ENCODE results near the gene KREMEN1.
"Not testable (repeated sequence)": the region's sequence is repeated elsewhere in the genome, so short reads cannot be mapped to it uniquely, and the experiment has no call there.

KREMEN1 gene

DNA sequence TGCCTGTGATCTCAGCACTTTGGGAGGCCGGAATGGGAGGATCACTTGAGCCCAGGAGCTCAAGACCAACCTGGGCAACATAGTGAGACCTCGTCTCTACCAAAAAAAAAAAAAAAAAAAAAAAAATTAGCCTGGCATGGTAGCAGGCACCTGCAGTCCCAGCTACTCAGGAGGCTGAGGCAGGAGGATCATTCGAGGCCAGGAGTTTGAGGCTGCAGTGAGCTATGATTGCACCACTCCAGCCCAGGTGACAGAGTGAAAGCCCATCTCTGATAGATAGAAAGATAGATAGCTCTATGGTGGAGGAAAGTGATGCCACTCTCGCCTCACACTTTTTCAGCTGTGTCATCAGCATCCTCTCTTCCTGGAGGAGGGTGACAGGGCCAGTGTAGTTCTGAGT, 33.2 kb upstream of the KREMEN1 start:
- CTCF ChIA-PET = interaction anchor here (0.8 to 3.7 kb wide), 6 partner anchors 10 to 438 kb away, joined by 3 to 45 read pairs (median 10); no protein-coding TSS in a partner anchor

GRCh38 chr22:29040385-29041275, 32.2 kb upstream of the KREMEN1 start:
- no peak overlapping the region for H3K27ac Mint-ChIP-seq
- H3K9me3 Mint-ChIP-seq = no peaks in the 10 kb centered on the region
- no peaks in the 10 kb centered on the region for H3K4me1 Mint-ChIP-seq
- no peak overlapping the region for H3K4me3 Mint-ChIP-seq
- CTCF ChIA-PET = interaction anchor here (0.6 to 3.7 kb wide), 29 partner anchors 8 to 466 kb away, joined by 3 to 45 read pairs (median 4); no protein-coding TSS in a partner anchor
- peaks cover 31% of the 10 kb centered on the region for H3K27me3 Mint-ChIP-seq
- no peaks in the 10 kb centered on the region for H3K36me3 Mint-ChIP-seq
- DNase-seq = peak; percentile 77

More for the DNA sequence above, 33.2 kb upstream of the KREMEN1 start:
- not testable (repeated sequence) for H3K36me3 Mint-ChIP-seq, H3K9me3 Mint-ChIP-seq, H3K4me1 Mint-ChIP-seq, H3K27ac Mint-ChIP-seq, H3K4me3 Mint-ChIP-seq, DNase-seq
- peaks cover 31% of the 10 kb centered on the region for H3K27me3 Mint-ChIP-seq

DNA sequence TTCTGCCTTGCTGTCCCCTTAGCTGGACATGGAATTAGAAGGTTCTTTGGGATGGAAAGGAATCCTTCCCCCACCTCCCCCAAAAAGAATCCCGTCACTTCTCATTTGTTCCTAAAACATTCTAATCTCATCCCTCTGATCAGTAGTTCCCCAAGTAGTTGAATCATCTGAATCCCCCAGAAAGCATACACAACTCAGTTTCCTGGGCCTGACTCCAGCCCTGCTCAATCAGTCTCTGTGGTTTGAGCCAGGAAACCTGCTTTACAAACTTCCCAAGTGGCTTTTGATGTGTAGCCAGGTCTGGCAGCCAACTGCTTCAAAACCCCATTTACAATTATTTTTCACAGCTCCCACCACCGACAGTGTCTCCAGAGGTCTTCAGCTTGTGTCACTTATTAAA, 31.4 kb upstream of the KREMEN1 start:
- no peak for DNase-seq
- no peaks in the 10 kb centered on the region for H3K4me1 Mint-ChIP-seq

DNA sequence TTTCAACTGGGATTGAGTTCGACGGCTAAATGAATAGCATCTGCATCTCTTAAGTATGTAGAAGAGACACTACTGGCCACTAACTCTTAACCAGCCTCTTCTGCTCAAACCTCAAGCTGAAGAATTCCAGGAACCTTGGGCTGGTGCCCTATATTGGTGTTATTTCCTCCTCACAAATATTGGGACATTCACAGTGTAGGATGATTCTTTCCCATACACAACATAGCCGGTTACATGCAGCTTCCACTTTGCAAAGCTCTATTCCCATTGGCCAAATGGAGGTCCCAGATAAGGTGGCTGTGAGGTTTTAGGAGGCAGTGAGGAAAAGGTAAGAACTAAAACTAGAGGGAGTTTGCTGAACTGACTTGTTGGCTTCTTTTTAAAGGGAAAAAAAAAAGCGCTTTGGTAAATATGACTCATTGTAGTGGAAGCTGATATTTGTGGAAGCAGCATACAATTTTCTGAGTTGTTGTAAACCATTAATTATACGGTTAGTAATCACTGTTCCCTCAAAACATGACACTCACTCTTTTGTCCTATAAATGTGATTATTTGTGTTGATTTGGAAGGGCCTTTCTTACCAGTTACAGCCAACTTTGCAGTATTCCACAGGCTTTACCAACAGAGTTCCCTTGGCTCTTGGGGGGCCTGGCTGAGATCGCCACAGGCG, 28.8 kb upstream of the KREMEN1 start:
- no peak for DNase-seq
- CTCF ChIA-PET = interaction anchor here (1.0 to 1.2 kb wide), 2 partner anchors 188 to 443 kb away, joined by 3 to 4 read pairs; no protein-coding TSS in a partner anchor

More for the DNA sequence above, 31.4 kb upstream of the KREMEN1 start:
- Mint-ChIP-seq H3K36me3 (no peaks in the 10 kb centered on the region), H3K9me3 (no peaks in the 10 kb centered on the region), H3K4me3 (no peak overlapping the region), H3K27me3 (peaks cover 31% of the 10 kb centered on the region), H3K27ac (no peak overlapping the region)
- CTCF ChIA-PET = interaction anchor here (1.0 to 3.7 kb wide), 13 partner anchors 12 to 454 kb away, joined by 3 to 45 read pairs (median 5); no protein-coding TSS in a partner anchor

DNA sequence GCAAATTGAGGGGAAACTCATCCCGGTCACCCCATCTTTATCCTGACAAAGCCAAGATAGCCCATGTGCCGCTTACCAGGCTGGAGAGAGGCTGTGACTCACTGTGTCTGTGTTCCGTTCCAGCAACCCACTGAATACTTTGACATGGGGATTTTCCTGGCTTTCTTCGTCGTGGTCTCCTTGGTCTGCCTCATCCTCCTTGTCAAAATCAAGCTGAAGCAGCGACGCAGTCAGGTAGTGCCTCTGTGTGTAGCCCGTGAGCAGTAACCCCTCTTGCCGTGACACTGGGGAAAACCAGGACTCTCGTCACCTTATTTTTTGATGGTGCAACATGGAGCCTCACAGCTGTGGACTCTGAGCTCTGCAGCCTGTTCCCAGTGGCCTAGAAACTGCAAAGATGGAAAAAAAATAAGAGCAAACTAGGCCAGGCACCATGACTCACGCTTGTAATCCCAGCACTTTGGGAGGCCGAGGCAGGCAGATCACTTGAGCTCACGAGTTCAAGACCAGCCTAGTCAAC, 28.1 kb upstream of the KREMEN1 start:
- no peaks in the 10 kb centered on the region for H3K9me3 Mint-ChIP-seq
- DNase-seq = no peak
- H3K4me3 Mint-ChIP-seq = no peak overlapping the region
- H3K27ac Mint-ChIP-seq = no peak overlapping the region
- no peaks in the 10 kb centered on the region for H3K36me3 Mint-ChIP-seq
- CTCF ChIA-PET = interaction anchor here (1.0 kb wide), 1 partner anchor 444 kb away, joined by 3 read pairs; no protein-coding TSS in a partner anchor
- no peaks in the 10 kb centered on the region for H3K4me1 Mint-ChIP-seq
- peaks cover 18% of the 10 kb centered on the region for H3K27me3 Mint-ChIP-seq

More for the DNA sequence above, 28.8 kb upstream of the KREMEN1 start:
- Mint-ChIP-seq H3K27me3 (peaks cover 22% of the 10 kb centered on the region), H3K36me3 (no peaks in the 10 kb centered on the region), H3K4me1 (no peaks in the 10 kb centered on the region), H3K4me3 (no peak overlapping the region), H3K27ac (no peak overlapping the region), H3K9me3 (no peaks in the 10 kb centered on the region)

- Mint-ChIP-seq H3K4me1 (no peaks in the 10 kb centered on the region), H3K27ac (no peak overlapping the region), H3K36me3 (no peaks in the 10 kb centered on the region), H3K9me3 (no peaks in the 10 kb centered on the region), H3K4me3 (no peak overlapping the region), H3K27me3 (peaks cover 5% of the 10 kb centered on the region)
- DNase-seq = no peak
- CTCF ChIA-PET = no interaction called here
Measured at GRCh38 chr22:29048822-29049654, 23.8 kb upstream of the KREMEN1 start.

DNA sequence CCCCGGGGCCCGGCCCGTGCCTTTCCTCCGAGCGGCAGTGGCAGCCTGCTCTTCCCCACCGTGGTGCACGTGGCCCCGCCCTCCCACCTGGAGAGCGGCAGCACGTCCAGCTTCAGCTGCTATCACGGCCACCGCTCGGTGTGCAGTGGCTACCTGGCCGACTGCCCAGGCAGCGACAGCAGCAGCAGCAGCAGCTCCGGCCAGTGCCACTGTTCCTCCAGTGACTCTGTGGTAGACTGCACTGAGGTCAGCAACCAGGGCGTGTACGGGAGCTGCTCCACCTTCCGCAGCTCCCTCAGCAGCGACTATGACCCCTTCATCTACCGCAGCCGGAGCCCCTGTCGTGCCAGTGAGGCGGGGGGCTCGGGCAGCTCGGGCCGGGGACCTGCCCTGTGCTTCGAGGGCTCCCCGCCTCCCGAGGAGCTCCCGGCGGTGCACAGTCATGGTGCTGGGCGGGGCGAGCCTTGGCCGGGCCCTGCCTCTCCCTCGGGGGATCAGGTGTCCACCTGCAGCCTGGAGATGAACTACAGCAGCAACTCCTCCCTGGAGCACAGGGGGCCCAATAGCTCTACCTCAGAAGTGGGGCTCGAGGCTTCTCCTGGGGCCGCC, 23.1 kb upstream of the KREMEN1 start:
- CTCF ChIA-PET = no interaction called here
- no peaks in the 10 kb centered on the region for H3K9me3 Mint-ChIP-seq
- H3K27me3 Mint-ChIP-seq = peaks cover 12% of the 10 kb centered on the region
- H3K36me3 Mint-ChIP-seq = no peaks in the 10 kb centered on the region
- no peak overlapping the region for H3K4me3 Mint-ChIP-seq
- no peak for DNase-seq
- H3K4me1 Mint-ChIP-seq = no peaks in the 10 kb centered on the region
- H3K27ac Mint-ChIP-seq = no peak overlapping the region

DNA sequence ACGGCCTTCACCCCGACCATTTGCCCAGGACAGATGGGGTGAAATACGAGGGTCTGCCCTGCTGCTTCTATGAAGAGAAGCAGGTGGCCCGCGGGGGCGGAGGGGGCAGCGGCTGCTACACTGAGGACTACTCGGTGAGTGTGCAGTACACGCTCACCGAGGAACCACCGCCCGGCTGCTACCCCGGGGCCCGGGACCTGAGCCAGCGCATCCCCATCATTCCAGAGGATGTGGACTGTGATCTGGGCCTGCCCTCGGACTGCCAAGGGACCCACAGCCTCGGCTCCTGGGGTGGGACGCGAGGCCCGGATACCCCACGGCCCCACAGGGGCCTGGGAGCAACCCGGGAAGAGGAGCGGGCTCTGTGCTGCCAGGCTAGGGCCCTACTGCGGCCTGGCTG, 22.4 kb upstream of the KREMEN1 start:
- H3K9me3 Mint-ChIP-seq = no peaks in the 10 kb centered on the region
- no peak overlapping the region for H3K4me3 Mint-ChIP-seq
- H3K27ac Mint-ChIP-seq = no peak overlapping the region
- CTCF ChIA-PET = no interaction called here
- no peaks in the 10 kb centered on the region for H3K36me3 Mint-ChIP-seq
- H3K4me1 Mint-ChIP-seq = no peaks in the 10 kb centered on the region
- DNase-seq = no peak
- H3K27me3 Mint-ChIP-seq = peaks cover 15% of the 10 kb centered on the region

DNA sequence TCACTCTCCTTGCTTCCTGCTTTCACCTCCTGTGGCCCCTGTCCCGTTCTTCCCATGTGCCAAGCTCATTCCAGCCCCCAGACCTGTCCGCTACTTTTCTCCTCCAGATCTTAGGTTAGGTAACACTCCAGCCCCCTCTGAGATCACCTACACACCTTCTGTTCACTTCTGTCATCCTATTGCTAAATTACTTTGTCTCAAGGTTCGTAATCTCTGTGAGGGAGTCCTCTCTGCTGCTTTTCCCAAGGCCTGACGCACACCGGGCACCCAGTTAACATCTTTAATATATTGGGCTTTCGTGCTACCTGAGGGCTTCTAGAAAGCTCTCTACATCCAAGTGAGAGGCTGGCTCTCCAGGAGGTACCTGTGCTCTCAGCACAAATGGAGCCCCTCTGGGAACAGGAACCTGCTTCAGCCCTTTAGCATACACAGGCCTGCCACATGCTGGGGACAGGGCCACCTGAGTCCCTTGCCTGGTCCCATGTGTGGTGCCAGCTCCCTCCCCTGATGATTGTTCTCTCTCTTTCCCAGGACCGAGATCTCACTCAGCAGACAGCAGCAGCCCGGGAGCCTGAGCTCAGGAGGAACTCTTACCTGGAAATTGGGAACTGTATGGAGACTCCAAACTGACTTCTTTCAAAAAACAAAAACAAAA, 19.7 kb upstream of the KREMEN1 start:
- no peaks in the 10 kb centered on the region for H3K4me1 Mint-ChIP-seq
- DNase-seq = no peak
- no peaks in the 10 kb centered on the region for H3K36me3 Mint-ChIP-seq
- no peak overlapping the region for H3K27ac Mint-ChIP-seq
- H3K9me3 Mint-ChIP-seq = no peaks in the 10 kb centered on the region
- H3K4me3 Mint-ChIP-seq = no peak overlapping the region
- CTCF ChIA-PET = interaction anchor here (1.0 kb wide), 1 partner anchor 13 kb away, joined by 3 read pairs; no protein-coding TSS in a partner anchor
- peaks cover 17% of the 10 kb centered on the region for H3K27me3 Mint-ChIP-seq

DNA sequence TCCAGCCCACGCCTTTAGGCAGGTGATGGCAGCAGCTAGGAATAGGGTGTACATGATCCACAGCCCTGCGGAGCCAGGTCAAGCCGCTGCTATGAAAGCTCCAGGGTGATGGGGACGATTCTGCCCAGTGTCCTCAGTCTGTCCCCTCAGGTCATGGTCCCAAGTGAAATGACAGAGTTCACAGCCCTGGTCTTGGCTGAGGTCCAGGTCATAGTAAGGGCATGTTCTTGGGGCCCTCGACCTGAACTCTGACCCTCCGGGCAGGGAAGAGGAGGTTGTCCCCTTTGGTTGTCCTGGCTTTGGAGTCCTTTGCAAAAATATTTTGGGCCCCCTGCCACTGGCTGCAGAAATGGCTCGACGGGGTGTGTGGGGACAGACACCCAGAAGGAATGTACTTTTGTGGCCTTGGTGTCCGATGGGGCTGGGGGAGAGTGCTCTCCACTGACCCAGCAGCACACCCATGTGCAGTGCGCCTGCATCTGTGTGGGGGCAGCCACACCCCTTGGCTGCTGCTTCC, 18.5 kb upstream of the KREMEN1 start:
- CTCF ChIA-PET = interaction anchor here (1.0 kb wide), 1 partner anchor 14 kb away, joined by 3 read pairs; no protein-coding TSS in a partner anchor
- no peak for DNase-seq
- Mint-ChIP-seq H3K36me3 (no peaks in the 10 kb centered on the region), H3K9me3 (no peaks in the 10 kb centered on the region), H3K27me3 (peaks cover 26% of the 10 kb centered on the region), H3K4me3 (no peak overlapping the region), H3K27ac (no peak overlapping the region), H3K4me1 (no peaks in the 10 kb centered on the region)

DNA sequence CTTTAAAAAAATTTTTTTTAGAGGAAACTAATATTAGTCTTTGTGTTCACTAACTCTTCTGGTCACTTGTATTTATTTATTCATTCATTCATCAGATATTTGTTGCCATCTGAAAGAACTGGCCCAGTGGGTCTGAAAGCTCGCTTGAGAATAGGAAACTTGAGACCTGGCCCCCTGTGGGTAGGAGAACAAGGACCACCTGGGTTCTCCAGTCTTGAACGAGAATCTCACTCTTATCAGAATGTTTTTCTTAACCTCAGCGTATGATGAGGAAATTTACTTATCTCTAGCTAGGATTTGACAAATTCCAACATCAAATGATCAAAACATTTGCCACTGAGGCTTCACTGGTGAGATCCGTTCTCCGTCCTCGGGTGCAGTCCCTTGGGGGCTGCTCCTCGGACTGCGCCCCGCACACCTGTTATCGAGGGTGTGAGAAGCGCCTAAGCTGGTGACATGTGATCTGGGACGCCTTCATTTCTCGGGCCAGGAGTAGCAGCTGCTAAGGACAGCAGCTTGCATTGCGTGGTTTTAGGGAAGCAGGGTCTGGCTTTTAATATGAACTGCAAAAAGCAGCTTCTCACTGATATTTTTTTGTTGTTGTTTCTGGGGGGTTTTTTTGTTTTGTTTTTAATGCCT, 17.5 kb upstream of the KREMEN1 start:
- H3K27ac Mint-ChIP-seq = no peak overlapping the region
- H3K4me3 Mint-ChIP-seq = no peak overlapping the region
- peaks cover 30% of the 10 kb centered on the region for H3K27me3 Mint-ChIP-seq
- H3K9me3 Mint-ChIP-seq = no peaks in the 10 kb centered on the region
- no peaks in the 10 kb centered on the region for H3K36me3 Mint-ChIP-seq
- no peak for DNase-seq
- CTCF ChIA-PET = interaction anchor here (1.4 kb wide), 1 partner anchor 15 kb away, joined by 3 read pairs; no protein-coding TSS in a partner anchor
- no peaks in the 10 kb centered on the region for H3K4me1 Mint-ChIP-seq

GRCh38 chr22:29056472-29056871, 16.4 kb upstream of the KREMEN1 start:
- no peaks in the 10 kb centered on the region for H3K4me1 Mint-ChIP-seq
- H3K36me3 Mint-ChIP-seq = no peaks in the 10 kb centered on the region
- DNase-seq = no peak
- H3K27ac Mint-ChIP-seq = no peak overlapping the region
- CTCF ChIA-PET = no interaction called here
- H3K27me3 Mint-ChIP-seq = peaks cover 38% of the 10 kb centered on the region
- no peak overlapping the region for H3K4me3 Mint-ChIP-seq
- H3K9me3 Mint-ChIP-seq = no peaks in the 10 kb centered on the region

All from activated naive CD4-positive, alpha-beta T cell treated with anti-CD3 and anti-CD28 coated beads, Interleukin-2, amount 10 ng/mL, durations not matched to agents 7 days and 5 days (primary cell).